SK-N-MC (cell line): ENCODE measurements around the gene MAN1C1.

ENCODE experiments used
- EZH2 ChIP-seq: fragments of 200-600 bp; sonication (generic); IDR thresholded peaks from one replicate; pipeline ENCODE4 v1.6.1; 2017; ENCODE audit warnings: antibody characterized with exemption
- POLR2AphosphoS5 ChIP-seq: IDR thresholded peaks from 2 replicates; pipeline ENCODE4 v1.6.1; 2012; ENCODE audit warnings: mild to moderate bottlenecking, low read depth, low read length, borderline replicate concordance

GRCh38 chr1:25746299-25747045 is 129.9 kb downstream of the MAN1C1 start:
- TF ChIP-seq EZH2 (no peak), POLR2AphosphoS5 (no peak)
